ENCODE measurements around the gene SLC4A4.

Gene SLC4A4

GRCh38 chr4:71501992-71502391, 163.2 kb downstream of the SLC4A4 start:
- Histone ChIP-seq H3K4me2 (no peak overlapping the region), H3K79me2 (ENCODE audit: insufficient read depth, low read depth) (no peaks in the 10 kb centered on the region), H3K27me3 (ENCODE audit: insufficient read depth, low read depth) (no peaks in the 10 kb centered on the region), H3K36me3 (ENCODE audit: insufficient read depth) (no peaks in the 10 kb centered on the region), H3K4me3 (IDR thresholded peaks at IDR 0.05; ENCODE audit: insufficient read depth, low read depth, low read length) (no peak overlapping the region), H4K20me1 (ENCODE audit: insufficient read depth) (no peaks in the 10 kb centered on the region), H3K27ac (no peak overlapping the region), H3K4me1 (ENCODE audit: low read depth, poor library complexity, severe bottlenecking) (no peaks in the 10 kb centered on the region), H2AFZ (ENCODE audit: low read depth) (no peak overlapping the region), H3K9ac (no peak overlapping the region)
- TF ChIP-seq CTCF (conservative IDR thresholded peaks at IDR 0.05; ENCODE audit: low read depth, low read length): no peak

GRCh38 chr4:71518283-71518989, 179.6 kb downstream of the SLC4A4 start:
- Histone ChIP-seq H3K27me3 (ENCODE audit: insufficient read depth, low read depth) (no peaks in the 10 kb centered on the region), H3K4me3 (IDR thresholded peaks at IDR 0.05; ENCODE audit: insufficient read depth, low read depth, low read length) (no peak overlapping the region), H3K4me2 (no peak overlapping the region), H3K27ac (no peak overlapping the region), H4K20me1 (ENCODE audit: insufficient read depth) (no peaks in the 10 kb centered on the region), H3K9ac (no peak overlapping the region), H2AFZ (ENCODE audit: low read depth) (no peak overlapping the region), H3K36me3 (ENCODE audit: insufficient read depth) (no peaks in the 10 kb centered on the region), H3K79me2 (ENCODE audit: insufficient read depth, low read depth) (no peaks in the 10 kb centered on the region), H3K4me1 (ENCODE audit: low read depth, poor library complexity, severe bottlenecking) (peaks cover 32% of the 10 kb centered on the region)
- TF ChIP-seq CTCF (conservative IDR thresholded peaks at IDR 0.05; ENCODE audit: low read depth, low read length): no peak

- Histone ChIP-seq H3K4me1 (ENCODE audit: low read depth, poor library complexity, severe bottlenecking) (peaks cover 32% of the 10 kb centered on the region), H2AFZ (ENCODE audit: low read depth) (no peak overlapping the region), H3K4me2 (0 out of 2 replicates have a peak overlapping the region, but pooled peaks have one; percentile 3), H3K4me3 (IDR thresholded peaks at IDR 0.05; ENCODE audit: insufficient read depth, low read depth, low read length) (no peak overlapping the region), H3K36me3 (ENCODE audit: insufficient read depth) (no peaks in the 10 kb centered on the region), H3K27ac (no peak overlapping the region), H4K20me1 (ENCODE audit: insufficient read depth) (no peaks in the 10 kb centered on the region), H3K79me2 (ENCODE audit: insufficient read depth, low read depth) (no peaks in the 10 kb centered on the region), H3K27me3 (ENCODE audit: insufficient read depth, low read depth) (no peaks in the 10 kb centered on the region), H3K9ac (no peak overlapping the region)
- TF ChIP-seq CTCF (conservative IDR thresholded peaks at IDR 0.05; ENCODE audit: low read depth, low read length): no peak
Measured at GRCh38 chr4:71520308-71520707, 181.5 kb downstream of the SLC4A4 start.

GRCh38 chr4:71520850-71521249, 182.0 kb downstream of the SLC4A4 start:
- Histone ChIP-seq H3K27ac (no peak overlapping the region), H3K9ac (no peak overlapping the region), H3K4me2 (no peak overlapping the region), H3K79me2 (ENCODE audit: insufficient read depth, low read depth) (no peaks in the 10 kb centered on the region), H3K4me1 (ENCODE audit: low read depth, poor library complexity, severe bottlenecking) (peaks cover 32% of the 10 kb centered on the region), H3K4me3 (IDR thresholded peaks at IDR 0.05; ENCODE audit: insufficient read depth, low read depth, low read length) (no peak overlapping the region), H2AFZ (ENCODE audit: low read depth) (no peak overlapping the region), H3K36me3 (ENCODE audit: insufficient read depth) (no peaks in the 10 kb centered on the region), H4K20me1 (ENCODE audit: insufficient read depth) (no peaks in the 10 kb centered on the region), H3K27me3 (ENCODE audit: insufficient read depth, low read depth) (no peaks in the 10 kb centered on the region)
- no peak for TF ChIP-seq CTCF (conservative IDR thresholded peaks at IDR 0.05; ENCODE audit: low read depth, low read length)

Data from KMS-11 (cell line).